OCI-LY1 (cell line): ENCODE results near the gene CHODL.

Source experiments
- H2AFZ ChIP-seq: fragments of 200-600 bp; sonication (generic), shearing (Covaris generic); 2 replicates; pipeline ENCODE4 v1.6.0; 2014; ENCODE audit warnings: antibody characterized with exemption, mild to moderate bottlenecking, low read length
- H3F3A ChIP-seq: fragments of 200-600 bp; sonication (generic), shearing (Covaris generic); 2 replicates; pipeline ENCODE4 v1.6.0; 2014; ENCODE audit warnings: mild to moderate bottlenecking, antibody characterized with exemption, low read length, moderate library complexity; ENCODE audit not compliant: insufficient read depth
- H3K27ac ChIP-seq: fragments of 200-600 bp; sonication (generic); 2 replicates; pipeline ENCODE4 v1.5.1; 2014; ENCODE audit warnings: low read length, mixed run types, mild to moderate bottlenecking, low read depth; ENCODE audit not compliant: poor library complexity, severe bottlenecking
- H3K27me3 ChIP-seq: fragments of 200-600 bp; sonication (generic); 2 replicates; pipeline ENCODE4 v1.6.0; 2014; ENCODE audit warnings: antibody characterized with exemption, mild to moderate bottlenecking, low read length, moderate library complexity; ENCODE audit not compliant: insufficient read depth
- H3K36me3 ChIP-seq: fragments of 200-600 bp; sonication (generic); 2 replicates; pipeline ENCODE4 v1.6.1; 2014; ENCODE audit warnings: mild to moderate bottlenecking, antibody characterized with exemption, low read length, moderate library complexity, mixed read lengths; ENCODE audit not compliant: insufficient read depth
- H3K4me1 ChIP-seq: fragments of 200-600 bp; sonication (generic); 2 replicates; pipeline ENCODE4 v1.5.1; 2014; ENCODE audit warnings: mild to moderate bottlenecking, low read length, moderate library complexity; ENCODE audit not compliant: insufficient read depth, severe bottlenecking
- H3K4me2 ChIP-seq: fragments of 200-600 bp; sonication (generic), shearing (Covaris generic); 2 replicates; pipeline ENCODE4 v1.6.1; 2014; ENCODE audit warnings: low read length
- H3K4me3 ChIP-seq: fragments of 200-600 bp; sonication (generic); 2 replicates; pipeline ENCODE4 v1.5.1; 2014; ENCODE audit warnings: low read length, low read depth, mild to moderate bottlenecking, mixed read lengths; ENCODE audit not compliant: poor library complexity, severe bottlenecking
- H3K79me2 ChIP-seq: fragments of 200-600 bp; shearing (Covaris generic); 2 replicates; pipeline ENCODE4 v1.6.1; 2016; ENCODE audit warnings: mixed run types, low read length, mixed read lengths; ENCODE audit not compliant: insufficient read depth
- H3K9ac ChIP-seq: fragments of 200-600 bp; sonication (generic), shearing (Covaris generic); 2 replicates; pipeline ENCODE4 v1.6.1; 2014; ENCODE audit warnings: mild to moderate bottlenecking, low read length, mixed read lengths
- H3K9me2 ChIP-seq: fragments of 200-600 bp; sonication (generic), shearing (Covaris generic); 2 replicates; pipeline ENCODE4 v1.6.1; 2014; ENCODE audit warnings: low read depth, mild to moderate bottlenecking, low read length, mixed read lengths
- H3K9me3 ChIP-seq: fragments of 200-600 bp; shearing (Covaris generic); 2 replicates; pipeline ENCODE4 v1.6.1; 2014; ENCODE audit warnings: low read length, mixed read lengths
- H4K20me1 ChIP-seq: fragments of 200-600 bp; sonication (generic), shearing (Covaris generic); 2 replicates; pipeline ENCODE4 v1.6.0; 2016; ENCODE audit warnings: mild to moderate bottlenecking, low read length; ENCODE audit not compliant: insufficient read depth
- CTCF ChIP-seq: fragments of 200-600 bp; sonication (generic), shearing (Covaris generic); IDR thresholded peaks from 2 replicates; pipeline ENCODE4 v1.5.1; 2017; ENCODE audit warnings: mild to moderate bottlenecking, antibody characterized with exemption, low read length, moderate library complexity, mixed read lengths
- EZH2 ChIP-seq: fragments of 200-600 bp; sonication (generic), shearing (Covaris generic); IDR thresholded peaks from 2 replicates; pipeline ENCODE4 v1.8.0; 2017; ENCODE audit warnings: borderline replicate concordance, mixed run types, mild to moderate bottlenecking, antibody characterized with exemption, low read length, moderate library complexity, mixed read lengths

The CHODL gene

GRCh38 chr21:18249672-18250071 lies 5.0 kb downstream of the CHODL start:
- H3K4me1 ChIP-seq, result no peaks in the 10 kb centered on the region
- H3K9me3 ChIP-seq, result no peaks in the 10 kb centered on the region
- H3K27me3 ChIP-seq, result no peaks in the 10 kb centered on the region
- no peaks in the 10 kb centered on the region for H3K79me2 ChIP-seq
- H3K4me3 ChIP-seq, result no peak overlapping the region
- no peaks in the 10 kb centered on the region for H4K20me1 ChIP-seq
- no peak overlapping the region for H3K4me2 ChIP-seq
- no peaks in the 10 kb centered on the region for H3K9me2 ChIP-seq
- H3K36me3 ChIP-seq, result no peaks in the 10 kb centered on the region
- TF ChIP-seq CTCF, result no peak; the same call in 1 of the 2 replicates
- no peak for TF ChIP-seq EZH2
- no peak overlapping the region for H2AFZ ChIP-seq
- H3K27ac ChIP-seq, result no peak overlapping the region
- H3K9ac ChIP-seq, result no peak overlapping the region
- H3F3A ChIP-seq, result no peaks in the 10 kb centered on the region

- Histone ChIP-seq H3K9me2 (no peaks in the 10 kb centered on the region), H3K27me3 (no peaks in the 10 kb centered on the region), H3F3A (no peaks in the 10 kb centered on the region), H3K4me2 (no peak overlapping the region), H3K9me3 (no peaks in the 10 kb centered on the region), H3K79me2 (no peaks in the 10 kb centered on the region), H4K20me1 (no peaks in the 10 kb centered on the region), H3K36me3 (no peaks in the 10 kb centered on the region), H3K4me3 (no peak overlapping the region), H3K27ac (no peak overlapping the region), H3K4me1 (no peaks in the 10 kb centered on the region), H2AFZ (no peak overlapping the region), H3K9ac (no peak overlapping the region)
- TF ChIP-seq EZH2 (no peak), CTCF (no peak)
Observed at GRCh38 chr21:18251065-18251464, 6.4 kb downstream of the CHODL start.

GRCh38 chr21:18252256-18252655 lies 7.6 kb downstream of the CHODL start:
- Histone ChIP-seq H3K36me3 (no peaks in the 10 kb centered on the region), H3K9me2 (no peaks in the 10 kb centered on the region), H3K4me2 (no peak overlapping the region), H2AFZ (no peak overlapping the region), H3K79me2 (no peaks in the 10 kb centered on the region), H3K9ac (no peak overlapping the region), H3F3A (no peaks in the 10 kb centered on the region), H3K4me3 (no peak overlapping the region), H3K27ac (no peak overlapping the region), H3K4me1 (no peaks in the 10 kb centered on the region), H3K9me3 (no peaks in the 10 kb centered on the region), H3K27me3 (no peaks in the 10 kb centered on the region), H4K20me1 (no peaks in the 10 kb centered on the region)
- TF ChIP-seq EZH2 (no peak), CTCF (no peak)
